ENCODE data around the gene CD37. TPM values are rescaled to one million over a fixed set of nuclear protein-coding genes. Genes with fewer than 3 reads are reported as not detected.
A peak's percentile ranks its signal among the peaks of the same experiment; 100 is the strongest.
"Not testable (repeated sequence)": the region's sequence is repeated elsewhere in the genome, so short reads cannot be mapped to it uniquely, and the experiment has no call there.

Gene CD37
- total RNA-seq, 1 donor = 0.36 TPM

DNA sequence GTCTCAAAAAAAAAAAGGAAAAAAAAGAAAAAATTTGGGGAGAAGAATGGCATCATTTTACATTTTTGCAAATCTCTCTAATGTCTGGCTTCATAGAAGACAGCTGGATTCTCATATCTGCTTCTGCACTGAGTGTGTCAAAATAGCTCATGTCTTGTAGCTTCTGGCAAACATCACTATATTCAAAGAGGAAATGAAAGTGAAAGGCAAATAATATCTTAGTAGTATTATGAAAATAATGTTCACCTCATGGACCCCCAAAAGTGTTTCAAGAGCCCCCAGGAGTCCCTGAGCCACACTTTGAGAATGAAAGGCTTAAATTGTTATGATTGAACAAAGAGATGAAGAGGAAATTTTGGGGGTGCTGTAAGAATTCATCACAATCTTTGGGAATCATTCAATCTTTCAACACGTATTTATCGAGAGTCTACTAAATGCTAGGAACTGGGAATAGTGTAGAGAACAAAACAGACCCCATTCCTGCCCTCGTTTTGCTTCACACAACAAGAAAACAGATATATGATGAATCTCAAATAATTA, 9.0 kb upstream of the CD37 start:
- DNase-seq (ENCODE audit: insufficient read length, low spot score, missing footprints) = peak; percentile 21
- H3K36me3 ChIP-seq (ENCODE audit: insufficient read depth, low read length) = no peaks in the 10 kb centered on the region
- H2AFZ ChIP-seq (ENCODE audit: low read length) = no peak overlapping the region
- H3K27me3 ChIP-seq (ENCODE audit: insufficient read depth, low read length) = no peaks in the 10 kb centered on the region
- no peaks in the 10 kb centered on the region for H4K20me1 ChIP-seq (ENCODE audit: insufficient read depth, low read length)
- no peaks in the 10 kb centered on the region for H3K9me3 ChIP-seq (ENCODE audit: low read depth, low read length)
- no peaks in the 10 kb centered on the region for H3K79me2 ChIP-seq (ENCODE audit: insufficient read depth, low read length)
- TF ChIP-seq, protein P1, sequence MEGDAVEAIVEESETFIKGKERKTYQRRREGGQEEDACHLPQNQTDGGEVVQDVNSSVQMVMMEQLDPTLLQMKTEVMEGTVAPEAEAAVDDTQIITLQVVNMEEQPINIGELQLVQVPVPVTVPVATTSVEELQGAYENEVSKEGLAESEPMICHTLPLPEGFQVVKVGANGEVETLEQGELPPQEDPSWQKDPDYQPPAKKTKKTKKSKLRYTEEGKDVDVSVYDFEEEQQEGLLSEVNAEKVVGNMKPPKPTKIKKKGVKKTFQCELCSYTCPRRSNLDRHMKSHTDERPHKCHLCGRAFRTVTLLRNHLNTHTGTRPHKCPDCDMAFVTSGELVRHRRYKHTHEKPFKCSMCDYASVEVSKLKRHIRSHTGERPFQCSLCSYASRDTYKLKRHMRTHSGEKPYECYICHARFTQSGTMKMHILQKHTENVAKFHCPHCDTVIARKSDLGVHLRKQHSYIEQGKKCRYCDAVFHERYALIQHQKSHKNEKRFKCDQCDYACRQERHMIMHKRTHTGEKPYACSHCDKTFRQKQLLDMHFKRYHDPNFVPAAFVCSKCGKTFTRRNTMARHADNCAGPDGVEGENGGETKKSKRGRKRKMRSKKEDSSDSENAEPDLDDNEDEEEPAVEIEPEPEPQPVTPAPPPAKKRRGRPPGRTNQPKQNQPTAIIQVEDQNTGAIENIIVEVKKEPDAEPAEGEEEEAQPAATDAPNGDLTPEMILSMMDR (IDR thresholded peaks at IDR 0.05; ENCODE audit: extremely low read depth, low read depth, low read length) = no peak
- H3K4me3 ChIP-seq (ENCODE audit: insufficient read depth, low read length) = no peak overlapping the region
- H3K4me1 ChIP-seq (ENCODE audit: insufficient read depth, low read length) = no peaks in the 10 kb centered on the region
- H3K27ac ChIP-seq (ENCODE audit: low read depth, low read length) = no peak overlapping the region
- no peak overlapping the region for H3K4me2 ChIP-seq (ENCODE audit: insufficient read depth, low read length)

GRCh38 chr19:49327878-49328544, 7.2 kb upstream of the CD37 start:
- TF ChIP-seq, protein P1 (IDR thresholded peaks at IDR 0.05; ENCODE audit: extremely low read depth, low read depth, low read length) = peak; percentile 67
- no peak overlapping the region for H2AFZ ChIP-seq (ENCODE audit: low read length)
- H3K4me1 ChIP-seq (ENCODE audit: insufficient read depth, low read length) = no peaks in the 10 kb centered on the region
- no peak overlapping the region for H3K27ac ChIP-seq (ENCODE audit: low read depth, low read length)
- H3K79me2 ChIP-seq (ENCODE audit: insufficient read depth, low read length) = no peaks in the 10 kb centered on the region
- no peaks in the 10 kb centered on the region for H3K9me3 ChIP-seq (ENCODE audit: low read depth, low read length)
- H3K4me2 ChIP-seq (ENCODE audit: insufficient read depth, low read length) = peak overlapping the region; percentile 4
- no peak overlapping the region for H3K4me3 ChIP-seq (ENCODE audit: insufficient read depth, low read length)
- H3K27me3 ChIP-seq (ENCODE audit: insufficient read depth, low read length) = no peaks in the 10 kb centered on the region
- H3K36me3 ChIP-seq (ENCODE audit: insufficient read depth, low read length) = no peaks in the 10 kb centered on the region
- peak; percentile 90 for DNase-seq (ENCODE audit: insufficient read length, low spot score, missing footprints)
- H4K20me1 ChIP-seq (ENCODE audit: insufficient read depth, low read length) = no peaks in the 10 kb centered on the region

GRCh38 chr19:49328741-49329140, 6.5 kb upstream of the CD37 start:
- Histone ChIP-seq H3K27ac (ENCODE audit: low read depth, low read length) (no peak overlapping the region), H3K4me2 (ENCODE audit: insufficient read depth, low read length) (no peak overlapping the region), H3K4me1 (ENCODE audit: insufficient read depth, low read length) (no peaks in the 10 kb centered on the region), H3K79me2 (ENCODE audit: insufficient read depth, low read length) (no peaks in the 10 kb centered on the region), H3K36me3 (ENCODE audit: insufficient read depth, low read length) (no peaks in the 10 kb centered on the region), H3K27me3 (ENCODE audit: insufficient read depth, low read length) (no peaks in the 10 kb centered on the region), H3K4me3 (ENCODE audit: insufficient read depth, low read length) (no peak overlapping the region), H4K20me1 (ENCODE audit: insufficient read depth, low read length) (no peaks in the 10 kb centered on the region), H2AFZ (ENCODE audit: low read length) (no peak overlapping the region), H3K9me3 (ENCODE audit: low read depth, low read length) (no peaks in the 10 kb centered on the region)
- TF ChIP-seq, protein P1 (IDR thresholded peaks at IDR 0.05; ENCODE audit: extremely low read depth, low read depth, low read length) = no peak
- DNase-seq (ENCODE audit: insufficient read length, low spot score, missing footprints) = no peak

GRCh38 chr19:49331187-49331586, 4.0 kb upstream of the CD37 start:
- H3K9me3 ChIP-seq (ENCODE audit: low read depth, low read length); DNase-seq (ENCODE audit: insufficient read length, low spot score, missing footprints); H4K20me1 ChIP-seq (ENCODE audit: insufficient read depth, low read length); H3K27me3 ChIP-seq (ENCODE audit: insufficient read depth, low read length); H3K4me2 ChIP-seq (ENCODE audit: insufficient read depth, low read length); H3K36me3 ChIP-seq (ENCODE audit: insufficient read depth, low read length); H2AFZ ChIP-seq (ENCODE audit: low read length); H3K4me1 ChIP-seq (ENCODE audit: insufficient read depth, low read length); H3K27ac ChIP-seq (ENCODE audit: low read depth, low read length); H3K4me3 ChIP-seq (ENCODE audit: insufficient read depth, low read length); H3K79me2 ChIP-seq (ENCODE audit: insufficient read depth, low read length): not testable (repeated sequence)

Data from osteoblast (primary cell).